Measurements from ENCODE around the gene CPZ. TPM values are rescaled to one million over a fixed set of nuclear protein-coding genes. Genes with fewer than 3 reads are reported as not detected.

Gene CPZ
- total and polyA plus RNA-seq, 2 donors (not counting 1 experiment from before 2014, with no cell fraction given): not detected

- Histone ChIP-seq H3K36me3 (replicated peaks in 1 of 2; ENCODE audit: control extremely low read depth in 1 of 2, control insufficient read depth in 1 of 2, extremely low read depth in 1 of 2, insufficient read depth in 2 of 2, low read length in 1 of 2) (no peaks in the 10 kb centered on the region), H3K27me3 (replicated peaks in 1 of 4; ENCODE audit: control extremely low read depth in 1 of 4, control insufficient read depth in 3 of 4, insufficient read depth in 4 of 4, low read length in 3 of 4) (no peaks in the 10 kb centered on the region), H3K79me2 (ENCODE audit: control insufficient read depth, insufficient read depth, low read length) (no peaks in the 10 kb centered on the region), H3K9me3 (ENCODE audit: control extremely low read depth in 1 of 3, control insufficient read depth in 2 of 3, insufficient read depth in 1 of 3, low read length in 2 of 3) (peaks cover 0 to 7% (median 0%) of the 10 kb centered on the region in 3 donors), H3K4me1 (ENCODE audit: control insufficient read depth in 2 of 2, insufficient read depth in 2 of 2, low read length in 2 of 2) (no peaks in the 10 kb centered on the region), H3K4me2 (replicated peaks; ENCODE audit: low read depth, low read length, poor library complexity, severe bottlenecking) (no peak overlapping the region), H3K27ac (ENCODE audit: low read length in 2 of 2) (no peak overlapping the region), H4K20me1 (ENCODE audit: control insufficient read depth, insufficient read depth, low read length, poor library complexity, severe bottlenecking) (no peaks in the 10 kb centered on the region), H3K4me3 (ENCODE audit: control extremely low read depth in 1 of 5, extremely low read depth in 1 of 5, insufficient read depth in 1 of 5, low read depth in 2 of 5, low read length in 4 of 5) (no peak overlapping the region), H2AFZ (ENCODE audit: insufficient read depth, low read depth, low read length, poor library complexity, severe bottlenecking) (no peak overlapping the region), H3K9ac (ENCODE audit: low read length) (no peak overlapping the region)
- CTCF ChIA-PET: no interaction called here
- no peak for ATAC-seq (ENCODE audit: low read depth)
- WGBS (ENCODE audit: insufficient coverage): 77% methylated on average over 2 of the region's 14 CpGs
- Mint-ChIP-seq H3K27me3 (peaks cover 3% of the 10 kb centered on the region), H3K27ac (no peak overlapping the region), H3K9me3 (ENCODE audit: insufficient read depth) (no peaks in the 10 kb centered on the region), H3K4me1 (no peaks in the 10 kb centered on the region), H3K4me3 (no peak overlapping the region)
- TF ChIP-seq EZH2 (IDR thresholded peaks at IDR 0.05; ENCODE audit: borderline replicate concordance, insufficient read depth, low read depth, low read length, poor library complexity, severe bottlenecking): no peak
- no peak for TF ChIP-seq CTCF (IDR thresholded peaks at IDR 0.05)
- DNase-seq: no peak
- intact Hi-C loops (cut with micrococcal nuclease): no loop called here
- POLR2A ChIA-PET: no interaction called here
Observed at GRCh38 chr4:8548731-8549351, 43.7 kb upstream of the CPZ start.

GRCh38 chr4:8549352-8549931 is 43.1 kb upstream of the CPZ start:
- ATAC-seq (ENCODE audit: low read depth): no peak
- intact Hi-C loops (cut with micrococcal nuclease): no loop called here
- Histone ChIP-seq H3K79me2 (ENCODE audit: control insufficient read depth, insufficient read depth, low read length) (no peaks in the 10 kb centered on the region), H3K9me3 (ENCODE audit: control extremely low read depth in 1 of 3, control insufficient read depth in 2 of 3, insufficient read depth in 1 of 3, low read length in 2 of 3) (peaks cover 0 to under 1% (median 0%) of the 10 kb centered on the region in 3 donors), H3K4me1 (ENCODE audit: control insufficient read depth in 2 of 2, insufficient read depth in 2 of 2, low read length in 2 of 2) (no peaks in the 10 kb centered on the region), H3K4me2 (replicated peaks; ENCODE audit: low read depth, low read length, poor library complexity, severe bottlenecking) (no peak overlapping the region), H3K9ac (ENCODE audit: low read length) (no peak overlapping the region), H3K27ac (ENCODE audit: low read length in 2 of 2) (no peak overlapping the region), H2AFZ (ENCODE audit: insufficient read depth, low read depth, low read length, poor library complexity, severe bottlenecking) (no peak overlapping the region), H3K27me3 (replicated peaks in 1 of 4; ENCODE audit: control extremely low read depth in 1 of 4, control insufficient read depth in 3 of 4, insufficient read depth in 4 of 4, low read length in 3 of 4) (no peaks in the 10 kb centered on the region), H4K20me1 (ENCODE audit: control insufficient read depth, insufficient read depth, low read length, poor library complexity, severe bottlenecking) (no peaks in the 10 kb centered on the region), H3K4me3 (ENCODE audit: control extremely low read depth in 1 of 5, extremely low read depth in 1 of 5, insufficient read depth in 1 of 5, low read depth in 2 of 5, low read length in 4 of 5) (no peak overlapping the region), H3K36me3 (replicated peaks in 1 of 2; ENCODE audit: control extremely low read depth in 1 of 2, control insufficient read depth in 1 of 2, extremely low read depth in 1 of 2, insufficient read depth in 2 of 2, low read length in 1 of 2) (no peaks in the 10 kb centered on the region)
- H3K9me3 Mint-ChIP-seq (ENCODE audit: insufficient read depth): no peaks in the 10 kb centered on the region
- DNase-seq: no peak
- peaks cover 3% of the 10 kb centered on the region for H3K27me3 Mint-ChIP-seq
- 85% methylated on average over 8 of the region's 11 CpGs for WGBS (ENCODE audit: insufficient coverage)
- no peaks in the 10 kb centered on the region for H3K4me1 Mint-ChIP-seq
- CTCF ChIA-PET: no interaction called here
- TF ChIP-seq EZH2 (IDR thresholded peaks at IDR 0.05; ENCODE audit: borderline replicate concordance, insufficient read depth, low read depth, low read length, poor library complexity, severe bottlenecking): no peak
- H3K4me3 Mint-ChIP-seq: no peak overlapping the region
- H3K27ac Mint-ChIP-seq: no peak overlapping the region
- POLR2A ChIA-PET: no interaction called here
